ENCODE data around the gene LAMB4. TPM values are rescaled to one million over a fixed set of nuclear protein-coding genes. Genes with fewer than 3 reads are reported as not detected.
"Not testable (repeated sequence)": the region's sequence is repeated elsewhere in the genome, so short reads cannot be mapped to it uniquely, and the experiment has no call there.

Gene LAMB4
- total RNA-seq, 4 donors from 2014 or later = 2.0 to 17.3 (median 4.3) TPM; not detected in 1

- Histone ChIP-seq H3K4me3 (no peak overlapping the region), H3K27ac (no peak overlapping the region), H3K36me3 (no peaks in the 10 kb centered on the region), H3K27me3 (no peaks in the 10 kb centered on the region), H3K9me3 (no peaks in the 10 kb centered on the region), H3K4me1 (no peaks in the 10 kb centered on the region)
- DNase-seq = no peak
- TF ChIP-seq POLR2A (IDR thresholded peaks at IDR 0.05) (no peak), CTCF (IDR thresholded peaks at IDR 0.05) (no peak)
These were observed 96.2 kb downstream of the LAMB4 start for GRCh38 chr7:108033776-108034497.

GRCh38 chr7:108033309-108033708 is 96.9 kb downstream of the LAMB4 start:
- not testable (repeated sequence) for H3K27me3 ChIP-seq, H3K27ac ChIP-seq, H3K4me1 ChIP-seq, DNase-seq, H3K36me3 ChIP-seq, H3K9me3 ChIP-seq, H3K4me3 ChIP-seq

GRCh38 chr7:108030516-108030915 is 99.6 kb downstream of the LAMB4 start:
- no peak overlapping the region for H3K27ac ChIP-seq
- no peak for TF ChIP-seq POLR2A (IDR thresholded peaks at IDR 0.05)
- no peak for TF ChIP-seq CTCF (IDR thresholded peaks at IDR 0.05)
- DNase-seq = no peak
- no peak overlapping the region for H3K4me3 ChIP-seq
- no peaks in the 10 kb centered on the region for H3K27me3 ChIP-seq
- H3K4me1 ChIP-seq = no peaks in the 10 kb centered on the region
- no peaks in the 10 kb centered on the region for H3K9me3 ChIP-seq
- H3K36me3 ChIP-seq = no peaks in the 10 kb centered on the region

GRCh38 chr7:108029034-108029433 is 101.1 kb downstream of the LAMB4 start:
- Histone ChIP-seq H3K27me3 (no peaks in the 10 kb centered on the region), H3K36me3 (no peaks in the 10 kb centered on the region), H3K4me3 (no peak overlapping the region), H3K9me3 (no peaks in the 10 kb centered on the region), H3K27ac (no peak overlapping the region), H3K4me1 (no peaks in the 10 kb centered on the region)
- TF ChIP-seq POLR2A (IDR thresholded peaks at IDR 0.05) (no peak), CTCF (IDR thresholded peaks at IDR 0.05) (no peak)
- no peak for DNase-seq

- TF ChIP-seq CTCF (IDR thresholded peaks at IDR 0.05) (no peak), POLR2A (IDR thresholded peaks at IDR 0.05) (no peak)
- Histone ChIP-seq H3K27me3 (no peaks in the 10 kb centered on the region), H3K4me1 (no peaks in the 10 kb centered on the region), H3K36me3 (no peaks in the 10 kb centered on the region), H3K27ac (no peak overlapping the region), H3K9me3 (no peaks in the 10 kb centered on the region), H3K4me3 (no peak overlapping the region)
- DNase-seq = no peak
These were observed 102.0 kb downstream of the LAMB4 start for GRCh38 chr7:108028111-108028510.

- H3K4me3 ChIP-seq = no peak overlapping the region
- no peaks in the 10 kb centered on the region for H3K9me3 ChIP-seq
- no peak overlapping the region for H3K27ac ChIP-seq
- H3K4me1 ChIP-seq = no peaks in the 10 kb centered on the region
- TF ChIP-seq POLR2A (IDR thresholded peaks at IDR 0.05) = no peak
- TF ChIP-seq CTCF (IDR thresholded peaks at IDR 0.05) = no peak
- no peaks in the 10 kb centered on the region for H3K36me3 ChIP-seq
- DNase-seq = no peak
- no peaks in the 10 kb centered on the region for H3K27me3 ChIP-seq
These were observed 102.9 kb downstream of the LAMB4 start for GRCh38 chr7:108027239-108027638.

All from Peyer's patch (tissue), 4 donors.